IPS-18c (cell line): ENCODE measurements around the gene ZNF586.
"Not testable (repeated sequence)": the region's sequence is repeated elsewhere in the genome, so short reads cannot be mapped to it uniquely, and the experiment has no call there.

ENCODE experiments used
- H3K4me3 ChIP-seq: 2 replicates; pipeline ENCODE4 v1.7.0; 2013; ENCODE audit warnings: low read depth, mild to moderate bottlenecking, low read length, moderate library complexity; ENCODE audit not compliant: insufficient read depth
- H3K9me3 ChIP-seq: one replicate; pipeline ENCODE4 v1.6.1; 2013; ENCODE audit warnings: mild to moderate bottlenecking, low read length, moderate library complexity; ENCODE audit not compliant: control insufficient read depth, insufficient read depth

Gene ZNF586

GRCh38 chr19:57786286-57786685 lies 16.8 kb downstream of the ZNF586 start:
- peaks cover 4% of the 10 kb centered on the region for H3K9me3 ChIP-seq
- H3K4me3 ChIP-seq = no peak overlapping the region; the same call in 1 of the 2 replicates

GRCh38 chr19:57786906-57787305 lies 17.4 kb downstream of the ZNF586 start:
- Histone ChIP-seq H3K4me3 (no peak overlapping the region), H3K9me3 (peaks cover 4% of the 10 kb centered on the region)

- peaks cover 4% of the 10 kb centered on the region for H3K9me3 ChIP-seq
Measured at GRCh38 chr19:57788114-57788692, 18.7 kb downstream of the ZNF586 start.

GRCh38 chr19:57789288-57789687 lies 19.8 kb downstream of the ZNF586 start:
- no peak overlapping the region for H3K4me3 ChIP-seq
- H3K9me3 ChIP-seq = peaks cover 4% of the 10 kb centered on the region

More at GRCh38 chr19:57788114-57788692, 18.7 kb downstream of the ZNF586 start:
- no peak overlapping the region for H3K4me3 ChIP-seq

GRCh38 chr19:57796580-57796979 lies 27.1 kb downstream of the ZNF586 start:
- H3K9me3 ChIP-seq, H3K4me3 ChIP-seq: not testable (repeated sequence)

- Histone ChIP-seq H3K4me3 (no peak overlapping the region), H3K9me3 (no peaks in the 10 kb centered on the region)
Measured at GRCh38 chr19:57800696-57801095, 31.2 kb downstream of the ZNF586 start.

GRCh38 chr19:57802269-57802668 lies 32.8 kb downstream of the ZNF586 start:
- Histone ChIP-seq H3K9me3 (no peaks in the 10 kb centered on the region), H3K4me3 (no peak overlapping the region)

GRCh38 chr19:57803265-57803593 lies 33.8 kb downstream of the ZNF586 start:
- H3K4me3 ChIP-seq = peak overlapping the region; percentile 68; the same call in 1 of the 2 replicates
- H3K9me3 ChIP-seq = no peaks in the 10 kb centered on the region

- peak overlapping the region; percentile 68 for H3K4me3 ChIP-seq
Measured at GRCh38 chr19:57803594-57804325, 34.3 kb downstream of the ZNF586 start.

GRCh38 chr19:57807541-57807940 lies 38.1 kb downstream of the ZNF586 start:
- no peak overlapping the region for H3K4me3 ChIP-seq
- H3K9me3 ChIP-seq = peaks cover 2% of the 10 kb centered on the region

More at GRCh38 chr19:57803594-57804325, 34.3 kb downstream of the ZNF586 start:
- H3K9me3 ChIP-seq = no peaks in the 10 kb centered on the region

GRCh38 chr19:57810410-57811295 lies 41.2 kb downstream of the ZNF586 start:
- H3K9me3 ChIP-seq, H3K4me3 ChIP-seq: not testable (repeated sequence)

GRCh38 chr19:57812226-57812625 lies 42.8 kb downstream of the ZNF586 start:
- H3K9me3 ChIP-seq = peaks cover 2% of the 10 kb centered on the region
- no peak overlapping the region for H3K4me3 ChIP-seq

- not testable (repeated sequence) for H3K4me3 ChIP-seq
Measured at GRCh38 chr19:57812975-57813820, 43.7 kb downstream of the ZNF586 start.

GRCh38 chr19:57813919-57814504 lies 44.5 kb downstream of the ZNF586 start:
- H3K4me3 ChIP-seq = peak overlapping the region; percentile 98
- peaks cover 2% of the 10 kb centered on the region for H3K9me3 ChIP-seq

More at GRCh38 chr19:57812975-57813820, 43.7 kb downstream of the ZNF586 start:
- not testable (repeated sequence) for H3K9me3 ChIP-seq

- H3K9me3 ChIP-seq = peaks cover 2% of the 10 kb centered on the region
- peak within 1 kb of the TSS; percentile 98 for H3K4me3 ChIP-seq
Measured at GRCh38 chr19:57814505-57815246, 45.2 kb downstream of the ZNF586 start, which contains the start of gene ZNF552. Gene ZNF552, minus strand, starts transcription at chr19:57814913. Its CDS starts 170 bp downstream, at chr19:57814743.
